HG03432 (cell line): Measurements from ENCODE around the gene SDE2.
"Not testable (repeated sequence)": the region's sequence is repeated elsewhere in the genome, so short reads cannot be mapped to it uniquely, and the experiment has no call there.

Experiments
- ATAC-seq: cut with Tn5 transposase; IDR thresholded peaks from one replicate; pipeline ENCODE4 v1.9.1; 2021; ENCODE audit warnings: mild to moderate bottlenecking, moderate library complexity; ENCODE audit not compliant: unreplicated experiment

SDE2 gene

GRCh38 chr1:225979421-225979820 is 19.7 kb downstream of the SDE2 start:
- no peak for ATAC-seq

- ATAC-seq = peak; percentile 79
These were observed 21.0 kb downstream of the SDE2 start for GRCh38 chr1:225977937-225978748.

GRCh38 chr1:225975146-225975545 is 24.0 kb downstream of the SDE2 start:
- not testable (repeated sequence) for ATAC-seq

- no peak for ATAC-seq
These were observed 24.7 kb downstream of the SDE2 start for GRCh38 chr1:225974454-225974853.

GRCh38 chr1:225973158-225973557 is 26.0 kb downstream of the SDE2 start:
- no peak for ATAC-seq

GRCh38 chr1:225972344-225973152 is 26.6 kb downstream of the SDE2 start:
- ATAC-seq = no peak

GRCh38 chr1:225970592-225971157 is 28.5 kb downstream of the SDE2 start:
- ATAC-seq = not testable (repeated sequence)

GRCh38 chr1:225969751-225970150 is 29.4 kb downstream of the SDE2 start:
- ATAC-seq = not testable (repeated sequence)

- no peak for ATAC-seq
These were observed 33.9 kb downstream of the SDE2 start for GRCh38 chr1:225965231-225965630.

- no peak for ATAC-seq
These were observed 35.2 kb downstream of the SDE2 start for GRCh38 chr1:225963735-225964530.

- ATAC-seq = no peak
These were observed 36.6 kb downstream of the SDE2 start for GRCh38 chr1:225962440-225962975.

- no peak for ATAC-seq
These were observed 37.3 kb downstream of the SDE2 start for GRCh38 chr1:225961659-225962439.

GRCh38 chr1:225958041-225958440 is 41.1 kb downstream of the SDE2 start:
- no peak for ATAC-seq

- ATAC-seq = no peak
These were observed 44.4 kb downstream of the SDE2 start for GRCh38 chr1:225954753-225955152.

- ATAC-seq = no peak
These were observed 45.8 kb downstream of the SDE2 start for GRCh38 chr1:225953315-225953714.

GRCh38 chr1:225950905-225951497 is 48.1 kb downstream of the SDE2 start:
- ATAC-seq = no peak

- ATAC-seq = no peak
These were observed 50.1 kb downstream of the SDE2 start for GRCh38 chr1:225949041-225949440.

- ATAC-seq = no peak
These were observed 52.3 kb downstream of the SDE2 start for GRCh38 chr1:225946803-225947202.

- no peak for ATAC-seq
These were observed 53.0 kb downstream of the SDE2 start for GRCh38 chr1:225946082-225946620.
